Upper lobe of left lung (tissue), 6 donors: ENCODE results near the gene OSBPL8. TPM values are rescaled to one million over a fixed set of nuclear protein-coding genes. Genes with fewer than 3 reads are reported as not detected.
"Not testable (repeated sequence)": the region's sequence is repeated elsewhere in the genome, so short reads cannot be mapped to it uniquely, and the experiment has no call there.

Experiments used
- ATAC-seq, 2 donors: fragments of 200-7000 bp; cut with Tn5 transposase; one replicate each; pipeline ENCODE4 v1.9.1; 2022; ENCODE audit warnings: mild to moderate bottlenecking in 2 of 2, moderate library complexity in 2 of 2; ENCODE audit not compliant: low FRiP score in 2 of 2
- DNase-seq, 2 donors: peaks; one replicate each; pipeline ENCODE4 v3.0.0-alpha.2; 2019 to 2020
- H3K27ac ChIP-seq, 4 donors: fragments of 200-600 bp; sonication (generic); one replicate each; pipeline ENCODE4 v1.5.1; 2016 to 2019
- H3K27me3 ChIP-seq, 4 donors: fragments of 200-600 bp; sonication (generic); one replicate each; pipeline ENCODE4 v1.5.1; 2017 to 2019
- H3K36me3 ChIP-seq, 4 donors: fragments of 200-600 bp; sonication (generic); one replicate each; pipeline ENCODE4 v1.5.1; 2016 to 2019
- H3K4me1 ChIP-seq, 4 donors: fragments of 200-600 bp; sonication (generic); one replicate each; pipeline ENCODE4 v1.5.1; 2018 to 2019
- H3K4me3 ChIP-seq, 4 donors: fragments of 200-600 bp; sonication (generic); one replicate each; pipeline ENCODE4 v1.5.1; 2017 to 2019; ENCODE audit warnings: mild to moderate bottlenecking in 2 of 4, moderate library complexity in 1 of 4
- H3K9me3 ChIP-seq, 4 donors: fragments of 200-600 bp; sonication (generic); one replicate each; pipeline ENCODE4 v1.5.1; 2018 to 2019
- EP300 ChIP-seq, 4 donors: sonication (generic); formaldehyde crosslinking; IDR thresholded peaks; one replicate each; pipeline ENCODE4 v1.5.1; 2017; ENCODE audit warnings: antibody characterized with exemption in 4 of 4, control low read depth in 2 of 4
- POLR2A ChIP-seq, 4 donors: fragments of 450-650 bp; IDR thresholded peaks; one replicate each; pipeline ENCODE4 v1.5.1; 2016 to 2017; ENCODE audit warnings: antibody characterized with exemption in 4 of 4, mild to moderate bottlenecking in 2 of 4
- POLR2AphosphoS5 ChIP-seq, 2 donors: sonication (generic); formaldehyde crosslinking; IDR thresholded peaks; one replicate each; pipeline ENCODE4 v1.5.1; 2017; ENCODE audit warnings: antibody characterized with exemption in 2 of 2
- WGBS, 2 donors: methylation state at CpG; one replicate each; pipeline ENCODE4 v1.1.5; 2017 to 2018; 5-methylcytosine and 5-hydroxymethylcytosine counted together
- total RNA-seq, 6 donors: library from RNA; depleted of rRNA in 4 of 6; stranded (reverse); fragments of >200 nt in 4 of 6; gene quantifications; one replicate each; pipeline versions ENCODE4 v1.1.0 to v1.2.1, GENCODE V29; 2016 to 2021
- TF ChIP-seq, protein P1 (sequence below), 6 experiments: fragments of 450-650 bp in 4 of 6; fragments of 200-600 bp in 2 of 6; sonication (generic) in 2 of 6; IDR thresholded peaks; one replicate each; pipeline ENCODE4 v1.5.1; 2016 to 2019; ENCODE audit warnings: antibody characterized with exemption in 6 of 6
- donor health status: DM: no; HTN: no; CAD: no; lungs with moderate emphysema.
- donor health status: DM: no; HTN: yes; CAD: no; lungs with severe emphysema.

The OSBPL8 gene
- total RNA-seq, 6 donors from 2014 or later = 35.6 to 103 (median 73.3) TPM

DNA sequence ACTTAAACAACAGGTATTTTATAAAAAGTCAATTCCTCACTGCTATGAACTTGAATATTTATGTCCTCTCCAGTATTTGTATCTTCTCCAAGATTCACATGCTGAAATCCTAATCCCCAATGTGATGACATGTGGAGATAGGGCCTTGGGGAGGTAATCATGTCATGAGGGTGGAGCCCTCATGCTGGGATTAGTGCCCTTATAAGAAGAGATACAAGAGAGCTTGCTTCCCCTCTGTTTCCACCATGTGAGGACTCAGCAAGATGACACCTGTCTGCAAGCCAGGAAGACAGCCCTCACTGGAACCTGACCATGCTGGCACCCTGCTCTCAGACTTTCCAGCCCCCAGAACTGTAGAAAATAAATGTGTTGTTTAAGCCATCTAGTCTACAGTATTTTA, 36.2 kb downstream of the OSBPL8 start:
- DNase-seq = no peak
- Histone ChIP-seq H3K27ac (no peak overlapping the region), H3K4me1 (no peaks in the 10 kb centered on the region), H3K4me3 (no peak overlapping the region), H3K27me3 (no peaks in the 10 kb centered on the region), H3K36me3 (no peaks in the 10 kb centered on the region), H3K9me3 (no peaks in the 10 kb centered on the region)
- no peak for ATAC-seq
- TF ChIP-seq, protein P1, sequence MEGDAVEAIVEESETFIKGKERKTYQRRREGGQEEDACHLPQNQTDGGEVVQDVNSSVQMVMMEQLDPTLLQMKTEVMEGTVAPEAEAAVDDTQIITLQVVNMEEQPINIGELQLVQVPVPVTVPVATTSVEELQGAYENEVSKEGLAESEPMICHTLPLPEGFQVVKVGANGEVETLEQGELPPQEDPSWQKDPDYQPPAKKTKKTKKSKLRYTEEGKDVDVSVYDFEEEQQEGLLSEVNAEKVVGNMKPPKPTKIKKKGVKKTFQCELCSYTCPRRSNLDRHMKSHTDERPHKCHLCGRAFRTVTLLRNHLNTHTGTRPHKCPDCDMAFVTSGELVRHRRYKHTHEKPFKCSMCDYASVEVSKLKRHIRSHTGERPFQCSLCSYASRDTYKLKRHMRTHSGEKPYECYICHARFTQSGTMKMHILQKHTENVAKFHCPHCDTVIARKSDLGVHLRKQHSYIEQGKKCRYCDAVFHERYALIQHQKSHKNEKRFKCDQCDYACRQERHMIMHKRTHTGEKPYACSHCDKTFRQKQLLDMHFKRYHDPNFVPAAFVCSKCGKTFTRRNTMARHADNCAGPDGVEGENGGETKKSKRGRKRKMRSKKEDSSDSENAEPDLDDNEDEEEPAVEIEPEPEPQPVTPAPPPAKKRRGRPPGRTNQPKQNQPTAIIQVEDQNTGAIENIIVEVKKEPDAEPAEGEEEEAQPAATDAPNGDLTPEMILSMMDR (IDR thresholded peaks at IDR 0.05) = no peak
- TF ChIP-seq POLR2A (IDR thresholded peaks at IDR 0.05) (no peak), POLR2AphosphoS5 (IDR thresholded peaks at IDR 0.05) (no peak), EP300 (IDR thresholded peaks at IDR 0.05) (no peak)

DNA sequence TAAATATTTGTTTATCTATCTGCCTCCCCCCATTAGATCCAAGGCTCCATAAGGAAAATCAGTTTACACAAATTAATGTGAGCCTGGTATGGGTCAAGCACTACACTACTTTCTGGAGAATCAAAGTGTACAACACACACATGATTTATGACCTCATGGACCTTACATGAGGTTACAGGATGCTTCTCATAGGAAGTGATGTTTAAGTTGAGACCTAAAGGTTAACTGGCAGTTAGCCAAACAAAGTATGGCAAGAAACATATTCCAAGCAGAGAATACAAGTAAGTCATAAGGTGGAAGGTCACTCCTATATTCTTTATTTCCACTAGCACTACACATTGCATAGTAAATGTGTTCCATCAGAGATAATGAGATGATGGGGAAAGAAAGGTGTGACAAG, 39.2 kb downstream of the OSBPL8 start:
- DNase-seq = no peak
- Histone ChIP-seq H3K36me3 (no peaks in the 10 kb centered on the region), H3K27me3 (no peaks in the 10 kb centered on the region), H3K4me1 (no peaks in the 10 kb centered on the region), H3K27ac (no peak overlapping the region), H3K4me3 (no peak overlapping the region), H3K9me3 (no peaks in the 10 kb centered on the region)
- TF ChIP-seq, protein P1 (IDR thresholded peaks at IDR 0.05) = no peak
- TF ChIP-seq POLR2A (IDR thresholded peaks at IDR 0.05) = no peak
- TF ChIP-seq POLR2AphosphoS5 (IDR thresholded peaks at IDR 0.05) = no peak
- no peak for TF ChIP-seq EP300 (IDR thresholded peaks at IDR 0.05)
- no peak for ATAC-seq

DNA sequence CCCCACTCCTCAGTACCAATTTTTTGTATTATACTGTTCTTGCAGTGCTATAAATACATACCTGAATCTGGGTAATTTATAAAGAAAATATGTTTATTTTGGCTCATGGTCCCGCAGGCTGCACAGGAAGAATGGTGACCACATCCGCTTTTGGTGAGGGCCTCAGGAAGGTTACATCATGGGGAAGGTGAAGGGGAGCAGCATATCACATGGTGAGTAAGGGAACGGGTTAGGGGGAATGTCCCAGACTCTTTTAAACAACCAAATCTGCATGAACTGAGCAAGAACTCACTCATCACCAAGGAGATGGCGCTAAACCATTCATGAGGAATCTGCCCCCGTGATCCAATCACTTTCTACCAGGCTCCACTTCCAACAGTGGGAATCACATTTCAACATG, 40.0 kb downstream of the OSBPL8 start:
- no peak for ATAC-seq
- Histone ChIP-seq H3K4me3 (no peak overlapping the region), H3K27ac (peak overlapping the region in 1 of 4 donors; percentile 63), H3K4me1 (no peaks in the 10 kb centered on the region), H3K9me3 (no peaks in the 10 kb centered on the region), H3K27me3 (no peaks in the 10 kb centered on the region), H3K36me3 (no peaks in the 10 kb centered on the region)
- peak in 1 of 2 donors; percentile 39 for DNase-seq
- TF ChIP-seq, protein P1 (IDR thresholded peaks at IDR 0.05) = no peak
- no peak for TF ChIP-seq POLR2AphosphoS5 (IDR thresholded peaks at IDR 0.05)
- no peak for TF ChIP-seq POLR2A (IDR thresholded peaks at IDR 0.05)
- no peak for TF ChIP-seq EP300 (IDR thresholded peaks at IDR 0.05)
- WGBS, 2 donors = 80 to 82% methylated on average over 5 of the region's 5 CpGs

DNA sequence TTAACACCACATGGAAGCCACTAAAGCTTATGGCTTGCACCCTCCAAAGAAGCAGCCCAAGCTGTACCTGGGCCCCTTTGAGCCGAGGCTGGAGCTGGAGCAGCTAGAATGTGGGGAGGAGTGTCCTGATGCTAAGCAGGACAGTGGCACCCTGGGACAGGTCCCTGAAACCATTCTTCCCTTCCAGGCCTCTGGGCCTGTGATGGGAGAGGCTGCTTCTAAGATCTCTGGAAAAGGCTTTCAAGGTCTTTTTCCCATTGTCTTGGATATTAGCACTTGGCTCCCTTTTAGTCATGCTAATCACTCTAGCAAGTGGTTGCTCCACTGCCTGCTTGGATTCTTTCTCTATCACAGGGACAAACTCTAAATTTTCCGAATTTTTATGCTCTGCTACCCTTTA, 40.9 kb downstream of the OSBPL8 start:
- 94 to 95% methylated on average over 1 to 2 of the region's 2 CpGs for WGBS, 2 donors
- ATAC-seq = no peak
- H3K4me3 ChIP-seq = no peak overlapping the region

DNA sequence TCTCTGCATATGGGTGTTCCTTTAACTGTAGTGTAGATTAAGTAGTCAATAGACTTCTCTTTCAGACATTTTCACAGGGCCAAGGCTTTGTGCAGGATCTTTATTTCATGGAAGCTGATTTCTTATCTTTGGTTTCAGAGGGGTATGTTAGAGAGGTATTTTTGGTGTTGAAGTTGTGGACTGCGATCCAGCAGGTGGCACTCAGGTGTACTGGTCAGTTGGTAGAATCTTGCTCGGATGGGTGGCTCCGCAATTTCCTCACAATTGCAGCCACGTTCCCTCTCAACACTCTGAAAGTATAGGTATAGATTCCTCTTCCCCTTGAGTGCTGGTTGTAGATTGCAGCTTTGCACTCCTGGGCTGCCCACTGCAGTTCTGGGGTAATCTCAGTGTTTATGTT, 44.3 kb downstream of the OSBPL8 start:
- Histone ChIP-seq H3K4me1 (no peaks in the 10 kb centered on the region), H3K27me3 (no peaks in the 10 kb centered on the region), H3K4me3 (no peak overlapping the region), H3K27ac (no peak overlapping the region), H3K36me3 (no peaks in the 10 kb centered on the region), H3K9me3 (no peaks in the 10 kb centered on the region)
- ATAC-seq (no peak), DNase-seq (no peak)
- TF ChIP-seq, protein P1 (IDR thresholded peaks at IDR 0.05) = no peak
- no peak for TF ChIP-seq POLR2AphosphoS5 (IDR thresholded peaks at IDR 0.05)
- TF ChIP-seq EP300 (IDR thresholded peaks at IDR 0.05) = no peak
- no peak for TF ChIP-seq POLR2A (IDR thresholded peaks at IDR 0.05)
- 81 to 93% methylated on average over 4 of the region's 4 CpGs for WGBS, 2 donors

More for the DNA sequence above, 40.9 kb downstream of the OSBPL8 start:
- DNase-seq = no peak
- Histone ChIP-seq H3K27me3 (no peaks in the 10 kb centered on the region), H3K36me3 (no peaks in the 10 kb centered on the region), H3K27ac (peak overlapping the region in 1 of 4 donors; percentile 63), H3K9me3 (no peaks in the 10 kb centered on the region), H3K4me1 (no peaks in the 10 kb centered on the region)
- TF ChIP-seq, protein P1 (IDR thresholded peaks at IDR 0.05) = no peak
- TF ChIP-seq POLR2AphosphoS5 (IDR thresholded peaks at IDR 0.05) = no peak

DNA sequence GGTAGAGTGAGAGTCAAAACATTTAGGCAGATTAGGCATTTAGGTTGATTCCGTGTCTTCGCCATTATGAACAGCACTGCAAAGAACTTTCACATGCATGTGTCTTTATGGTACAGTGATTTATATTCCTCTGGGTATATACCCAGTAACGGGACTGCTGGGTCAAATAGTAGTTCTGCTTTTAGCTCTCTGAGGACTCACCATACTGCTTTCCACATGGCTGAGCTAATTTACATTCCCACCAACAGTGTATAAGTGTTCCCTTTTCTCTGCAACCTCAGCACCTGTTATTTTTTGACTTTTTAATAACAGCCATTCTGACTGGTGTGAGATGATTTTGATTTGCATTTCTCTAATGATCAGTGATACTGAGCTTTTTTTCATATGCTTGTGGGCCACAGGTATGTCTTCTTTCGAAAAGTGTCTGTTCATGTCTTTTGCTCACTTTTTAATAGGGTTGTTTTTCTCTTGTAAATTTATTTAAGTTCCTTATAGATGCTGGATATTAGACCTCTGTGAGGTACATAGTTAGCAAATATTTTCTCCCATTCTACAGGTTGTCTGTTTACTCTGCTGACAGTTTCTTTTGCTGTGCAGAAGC, 48.4 kb downstream of the OSBPL8 start:
- ATAC-seq, H3K9me3 ChIP-seq, H3K27ac ChIP-seq, DNase-seq, H3K4me1 ChIP-seq, H3K27me3 ChIP-seq, H3K4me3 ChIP-seq, H3K36me3 ChIP-seq: not testable (repeated sequence)
- 89 to 92% methylated on average over 4 of the region's 4 CpGs for WGBS, 2 donors
